ENCODE data around the gene PROC.

- no peak for TF ChIP-seq SAP30 (IDR thresholded peaks at IDR 0.05; ENCODE audit: insufficient read depth, insufficient replicate concordance, low read length)
- TF ChIP-seq GABPA (IDR thresholded peaks at IDR 0.05; ENCODE audit: borderline replicate concordance, insufficient read depth, low read length): no peak
- no peak for TF ChIP-seq KDM4A (IDR thresholded peaks at IDR 0.05; ENCODE audit: low read depth, low read length, severe bottlenecking)
- no peak for TF ChIP-seq JUND (IDR thresholded peaks at IDR 0.05; ENCODE audit: low read length)
- TF ChIP-seq CTCF (IDR thresholded peaks at IDR 0.05; ENCODE audit: control extremely low read depth in 1 of 3, insufficient read depth in 1 of 3, low read depth in 1 of 3, low read length in 3 of 3): no peak
- no peak for TF ChIP-seq EP300 (IDR thresholded peaks at IDR 0.05; ENCODE audit: borderline replicate concordance in 1 of 2, low read depth in 2 of 2, low read length in 2 of 2)
- TF ChIP-seq MAX (IDR thresholded peaks at IDR 0.05): no peak
- no peak for TF ChIP-seq POLR2AphosphoS5 (IDR thresholded peaks at IDR 0.05; ENCODE audit: low read depth, low read length)
- no peak for TF ChIP-seq EZH2 (IDR thresholded peaks at IDR 0.05; ENCODE audit: low read depth, low read length, severe bottlenecking)
- no peak for TF ChIP-seq ZNF274 (IDR thresholded peaks at IDR 0.05; ENCODE audit: borderline replicate concordance, extremely low read depth, low read length)
- no peak for TF ChIP-seq POU5F1 (IDR thresholded peaks at IDR 0.05; ENCODE audit: low read depth, low read length)
- no peak for TF ChIP-seq MAFK (IDR thresholded peaks at IDR 0.05; ENCODE audit: low read depth, low read length)
- no peak for TF ChIP-seq BRCA1 (IDR thresholded peaks at IDR 0.05; ENCODE audit: low read depth, low read length)
- no peak for TF ChIP-seq YY1 (IDR thresholded peaks at IDR 0.05; ENCODE audit: low read depth, low read length)
These were observed 50.8 kb downstream of the PROC start for GRCh38 chr2:127469051-127469450.
